HUDEP-2 (cell line): Measurements from ENCODE around the gene PLCB1.

Experiments used
- DNase-seq, 76 experiments: peaks; one replicate each; lab custom pipeline; 2025; ENCODE audit not compliant: unreplicated experiment in 76 of 76; lab: John Stamatoyannopoulos, UW

Gene PLCB1

GRCh38 chr20:8474027-8474668 lies 342.1 kb downstream of the PLCB1 start:
- no peak for DNase-seq

- DNase-seq: no peak
These were observed 344.0 kb downstream of the PLCB1 start for GRCh38 chr20:8476021-8476420.

GRCh38 chr20:8480597-8480996 lies 348.5 kb downstream of the PLCB1 start:
- DNase-seq: no peak

- no peak for DNase-seq
These were observed 355.6 kb downstream of the PLCB1 start for GRCh38 chr20:8487696-8488095.

GRCh38 chr20:8489094-8489883 lies 357.2 kb downstream of the PLCB1 start:
- DNase-seq: no peak

- no peak for DNase-seq
These were observed 358.2 kb downstream of the PLCB1 start for GRCh38 chr20:8490076-8490830.

- DNase-seq: no peak
These were observed 360.1 kb downstream of the PLCB1 start for GRCh38 chr20:8492173-8492572.

- no peak for DNase-seq
These were observed 366.5 kb downstream of the PLCB1 start for GRCh38 chr20:8498571-8498970.

GRCh38 chr20:8504030-8504429 lies 372.0 kb downstream of the PLCB1 start:
- no peak for DNase-seq

- no peak for DNase-seq
These were observed 373.6 kb downstream of the PLCB1 start for GRCh38 chr20:8505476-8506200.

- no peak for DNase-seq
These were observed 375.2 kb downstream of the PLCB1 start for GRCh38 chr20:8507231-8507630.

GRCh38 chr20:8509809-8510208 lies 377.7 kb downstream of the PLCB1 start:
- DNase-seq: no peak

GRCh38 chr20:8510808-8511207 lies 378.7 kb downstream of the PLCB1 start:
- no peak for DNase-seq

- no peak for DNase-seq
These were observed 379.9 kb downstream of the PLCB1 start for GRCh38 chr20:8512003-8512402.

- DNase-seq: no peak
These were observed 383.9 kb downstream of the PLCB1 start for GRCh38 chr20:8515810-8516435.

GRCh38 chr20:8518878-8519277 lies 386.8 kb downstream of the PLCB1 start:
- DNase-seq: no peak

- no peak for DNase-seq
These were observed 387.8 kb downstream of the PLCB1 start for GRCh38 chr20:8519887-8520286.

GRCh38 chr20:8522168-8522567 lies 390.1 kb downstream of the PLCB1 start:
- no peak for DNase-seq

- DNase-seq: no peak
These were observed 391.6 kb downstream of the PLCB1 start for GRCh38 chr20:8523684-8524083.
